GM19023 (cell line): ENCODE results near the gene EPHB1.
A peak's percentile ranks its signal among the peaks of the same experiment; 100 is the strongest.

Experiments used
- ATAC-seq: cut with Tn5 transposase; IDR thresholded peaks from one replicate; pipeline ENCODE4 v1.9.1; 2021; ENCODE audit warnings: mild to moderate bottlenecking, moderate library complexity; ENCODE audit not compliant: unreplicated experiment

The EPHB1 gene

GRCh38 chr3:134874737-134875413 lies 79.8 kb downstream of the EPHB1 start:
- peak; percentile 57 for ATAC-seq

DNA sequence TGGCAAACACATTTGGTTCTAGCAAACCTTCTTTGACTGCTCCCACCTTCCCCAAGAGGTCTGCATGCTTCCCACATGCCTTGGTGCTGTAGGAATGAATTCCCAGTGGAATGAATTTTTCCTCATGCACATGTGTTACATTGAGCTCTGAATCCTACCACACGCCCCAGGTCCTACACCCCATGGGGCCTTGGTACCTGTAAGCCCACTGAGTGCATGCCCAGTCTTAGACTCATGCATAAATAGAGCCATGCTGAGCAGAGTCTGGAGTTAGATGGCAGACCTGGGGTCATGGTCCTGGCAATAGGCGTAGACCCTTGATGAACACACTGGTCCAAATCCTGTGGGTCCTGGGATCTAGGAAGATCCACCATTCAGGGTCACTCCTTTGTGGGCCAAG lies 81.8 kb downstream of the EPHB1 start:
- ATAC-seq: no peak

GRCh38 chr3:134877788-134878187 lies 82.7 kb downstream of the EPHB1 start:
- no peak for ATAC-seq

DNA sequence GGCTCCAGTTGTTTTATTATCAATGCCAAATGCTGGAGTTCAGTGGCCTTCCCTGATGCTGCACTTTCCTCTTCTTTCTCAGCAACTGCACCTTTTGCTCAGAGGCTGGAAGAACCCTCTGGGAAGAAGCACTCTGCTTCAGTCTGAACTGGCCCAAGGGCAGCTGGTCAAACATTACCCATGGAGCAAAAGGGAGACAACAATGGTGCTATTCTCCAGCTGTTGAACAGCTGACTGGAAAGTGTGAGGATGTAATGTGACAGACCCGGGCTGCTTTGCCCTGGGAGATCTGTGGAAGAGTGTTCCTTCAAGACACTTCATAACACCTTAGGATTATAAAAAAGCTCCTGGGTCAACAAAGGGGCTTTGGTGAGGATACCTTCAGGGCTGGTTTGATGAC lies 84.9 kb downstream of the EPHB1 start:
- ATAC-seq: no peak

DNA sequence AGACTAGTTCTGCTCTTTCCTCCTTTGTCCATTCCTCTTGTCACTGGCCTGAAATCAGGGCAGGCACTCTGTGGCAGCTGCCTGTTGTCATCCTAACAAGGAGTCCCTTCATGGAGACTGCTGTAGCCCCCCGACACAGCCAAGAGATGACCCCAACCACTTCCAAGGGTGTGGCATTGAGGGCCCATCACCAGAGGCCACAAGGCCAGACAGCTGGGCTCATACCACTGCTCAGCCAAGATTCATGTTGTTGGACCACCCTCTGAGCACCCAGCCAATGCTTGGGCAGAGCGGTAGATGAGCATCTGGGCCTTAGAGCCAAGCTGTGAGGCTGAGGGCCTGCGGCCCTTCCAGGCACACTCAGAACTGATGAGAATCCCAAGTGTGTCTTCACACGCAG lies 85.4 kb downstream of the EPHB1 start:
- no peak for ATAC-seq

DNA sequence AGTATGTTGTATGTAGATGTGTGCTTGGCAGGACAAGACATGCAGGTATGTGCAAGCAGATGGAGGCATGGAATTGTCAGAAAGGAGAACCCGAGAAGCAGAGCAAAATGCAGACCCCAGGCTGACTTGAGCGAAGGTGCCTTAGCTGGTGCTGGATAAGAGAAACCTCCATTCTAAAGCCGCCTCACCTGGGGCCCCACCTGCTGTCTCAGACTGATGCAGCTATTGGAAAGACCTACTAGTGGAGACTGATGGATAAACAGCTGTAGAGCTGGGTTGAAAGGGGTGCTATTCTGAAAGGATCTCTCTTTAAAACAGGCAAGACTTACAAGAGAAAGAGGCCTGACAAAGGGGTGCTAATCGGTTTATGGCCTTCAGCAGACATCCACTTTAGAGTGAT lies 86.2 kb downstream of the EPHB1 start:
- no peak for ATAC-seq

GRCh38 chr3:134883697-134884385 lies 88.8 kb downstream of the EPHB1 start:
- ATAC-seq: no peak

DNA sequence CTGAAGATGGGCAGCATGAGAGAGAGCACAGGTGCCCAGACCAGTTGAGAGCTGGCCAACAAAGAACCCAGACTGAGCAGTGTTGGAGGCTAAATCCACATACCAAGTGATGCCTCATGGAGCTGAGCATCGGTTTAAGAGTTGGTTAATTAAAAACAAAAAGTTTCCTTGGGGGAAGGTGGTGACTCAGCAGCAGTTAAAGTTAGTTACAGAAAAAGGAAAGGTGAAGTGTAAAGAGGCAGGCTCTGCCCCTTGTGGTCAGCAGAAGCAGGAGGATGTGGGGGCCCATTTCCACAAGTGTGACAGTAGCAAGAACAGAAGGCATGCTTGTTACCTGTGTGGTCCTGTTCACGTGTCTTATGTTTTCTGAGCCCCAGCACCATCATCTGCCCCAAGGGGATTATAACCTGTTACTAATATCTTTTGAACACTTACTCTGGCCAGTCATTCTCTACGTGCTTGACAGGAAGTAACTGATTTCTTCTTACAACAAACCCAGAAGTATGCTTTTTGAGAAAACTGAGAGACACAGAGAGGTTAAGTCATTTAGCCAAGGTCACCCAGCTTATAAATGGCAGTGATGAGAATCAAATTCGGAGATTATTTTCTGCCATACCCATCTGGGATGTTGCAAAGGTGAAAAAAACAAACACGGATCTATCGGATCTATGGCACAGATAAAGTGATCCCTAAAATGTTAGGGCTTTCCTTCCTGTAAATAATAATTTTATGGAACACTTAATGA lies 91.0 kb downstream of the EPHB1 start:
- ATAC-seq: peak; percentile 88

GRCh38 chr3:134886991-134887390 lies 91.9 kb downstream of the EPHB1 start:
- no peak for ATAC-seq

GRCh38 chr3:134887536-134887935 lies 92.5 kb downstream of the EPHB1 start:
- no peak for ATAC-seq

DNA sequence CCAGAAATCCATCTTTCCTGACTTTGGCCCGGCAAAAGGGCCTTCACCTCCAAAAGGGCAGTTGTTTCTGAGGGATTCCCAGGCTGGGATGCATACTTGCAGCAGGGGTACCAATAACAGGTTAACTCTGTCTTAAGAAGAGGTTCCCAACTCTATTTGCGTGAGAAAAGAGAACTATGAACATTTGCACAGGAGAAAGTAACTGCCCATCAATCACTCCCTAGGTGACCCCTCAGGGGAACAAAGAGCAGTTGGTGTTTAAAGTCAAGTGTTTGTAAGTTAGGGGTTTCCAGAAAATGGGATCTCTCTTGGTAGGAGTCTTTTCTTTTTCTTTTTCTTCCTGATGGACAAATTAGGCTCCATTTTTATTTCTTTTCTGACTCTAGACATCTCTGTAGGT lies 97.3 kb downstream of the EPHB1 start:
- ATAC-seq: no peak

- no peak for ATAC-seq
Measured at GRCh38 chr3:134892761-134893160, 97.7 kb downstream of the EPHB1 start.

DNA sequence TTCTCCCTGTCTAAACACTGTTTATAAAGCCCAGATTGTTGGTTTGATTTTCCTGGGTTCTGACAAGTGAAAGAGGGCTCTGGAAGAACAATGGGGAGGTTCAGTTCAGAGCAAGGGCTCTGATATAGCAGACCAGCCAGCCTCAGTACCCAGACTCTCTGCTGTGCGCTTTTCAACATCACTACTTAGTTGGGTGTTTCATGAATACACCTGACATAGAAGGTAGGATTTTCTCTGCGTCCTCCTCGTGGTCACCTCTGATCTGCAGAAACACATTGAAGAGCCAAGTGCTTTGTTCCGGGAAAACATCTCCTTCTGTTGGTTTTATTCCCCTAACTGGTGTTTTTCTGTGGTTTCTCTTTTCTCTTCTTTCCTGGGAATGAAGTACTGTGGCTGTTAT lies 99.5 kb downstream of the EPHB1 start:
- no peak for ATAC-seq

DNA sequence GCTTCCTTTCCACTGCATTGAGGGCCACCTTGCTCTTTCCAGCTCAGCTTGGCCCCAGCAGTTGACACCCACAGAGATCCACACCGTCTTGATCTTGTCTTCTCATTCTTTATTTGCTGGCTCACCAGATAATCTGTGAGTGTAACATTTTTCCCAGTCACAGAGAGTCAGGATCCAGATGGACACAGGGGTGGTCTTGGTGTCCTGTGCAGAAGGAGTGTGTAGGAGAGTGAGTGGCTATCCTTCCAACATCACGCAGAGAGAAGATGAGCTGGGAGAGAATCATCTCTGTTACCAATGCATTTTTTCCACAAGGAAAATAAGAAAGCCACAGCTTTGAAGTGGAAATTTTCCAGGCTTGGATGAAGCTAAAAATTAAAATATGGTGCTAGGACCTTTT lies 100.1 kb downstream of the EPHB1 start:
- no peak for ATAC-seq

GRCh38 chr3:134896141-134896540 lies 101.1 kb downstream of the EPHB1 start:
- ATAC-seq: no peak

DNA sequence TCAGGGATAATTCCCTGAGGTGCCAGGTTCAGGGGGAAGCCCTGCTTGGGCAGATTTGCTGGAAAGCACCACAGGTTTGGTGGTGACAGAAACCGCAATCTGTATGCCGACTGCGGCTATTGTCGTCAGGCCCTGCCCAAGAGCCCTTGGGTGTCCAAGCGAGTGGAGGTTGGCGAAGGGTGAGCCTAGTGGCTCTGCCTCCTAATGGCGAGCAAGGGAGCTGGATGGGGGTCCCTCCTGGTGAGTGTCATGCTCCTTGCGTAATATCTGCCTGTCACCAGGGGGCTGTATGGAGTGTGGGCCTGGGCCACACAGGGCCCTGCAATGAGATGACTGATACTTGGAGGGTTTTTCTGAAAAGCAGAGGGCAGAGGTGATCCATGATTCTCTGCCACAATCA lies 101.6 kb downstream of the EPHB1 start:
- no peak for ATAC-seq

DNA sequence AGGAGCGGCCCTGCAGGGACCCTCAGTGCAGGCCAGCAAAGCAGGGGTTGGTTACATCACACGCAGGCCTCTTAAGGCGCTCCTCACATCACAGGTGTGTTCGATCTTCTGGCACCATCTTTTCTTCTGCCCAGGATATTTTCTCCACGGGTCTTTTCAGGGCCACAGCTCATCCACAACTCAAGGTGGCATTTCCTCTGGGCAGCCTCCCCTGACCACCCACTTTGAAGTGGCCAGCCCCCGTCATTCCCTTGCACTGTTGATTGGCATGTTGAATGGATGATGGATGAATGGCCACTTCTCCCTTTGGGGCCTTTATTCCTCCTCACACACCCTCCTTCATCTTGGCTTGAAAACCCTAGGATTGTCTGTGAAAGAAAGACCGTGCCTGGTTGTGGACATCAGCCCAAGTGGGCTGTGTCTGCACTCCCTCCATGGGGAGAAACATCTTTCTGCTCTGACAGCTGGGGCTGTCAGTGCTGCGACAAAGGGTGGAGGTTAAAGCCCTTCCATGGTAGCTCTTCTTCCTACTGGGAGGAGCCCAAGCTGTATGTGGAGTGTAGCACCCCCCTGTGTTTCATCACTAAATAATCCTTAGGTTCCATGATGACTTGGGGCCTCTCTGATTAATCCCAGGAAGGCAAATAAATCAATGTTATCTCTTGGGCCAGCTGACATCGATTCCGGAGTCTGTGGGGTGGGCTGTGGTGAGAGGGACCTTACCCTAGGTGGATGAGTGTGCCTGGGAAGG lies 102.5 kb downstream of the EPHB1 start:
- ATAC-seq: no peak

GRCh38 chr3:134898181-134898754 lies 103.2 kb downstream of the EPHB1 start:
- no peak for ATAC-seq

GRCh38 chr3:134899786-134900185 lies 104.7 kb downstream of the EPHB1 start:
- ATAC-seq: no peak

GRCh38 chr3:134900482-134900881 lies 105.4 kb downstream of the EPHB1 start:
- ATAC-seq: no peak

DNA sequence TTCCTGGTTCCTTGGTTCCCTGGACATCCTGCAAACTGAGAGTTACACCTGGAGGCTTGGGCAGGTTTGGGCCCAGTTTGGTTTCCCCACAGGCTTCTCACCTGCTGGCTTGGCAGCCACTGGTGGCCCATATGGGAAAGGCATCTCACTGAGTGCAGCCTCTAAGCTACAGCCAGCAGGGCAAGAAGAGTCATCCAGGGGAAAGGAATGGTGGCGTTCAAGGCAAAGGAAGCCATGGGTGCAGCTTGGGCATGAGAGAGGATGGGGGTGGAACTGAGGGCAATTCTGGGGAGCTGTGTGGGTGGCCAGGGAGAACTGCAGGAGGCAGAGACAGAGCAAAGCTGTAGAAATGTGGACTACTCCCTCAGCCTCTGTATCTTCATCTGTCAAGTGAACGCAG lies 106.4 kb downstream of the EPHB1 start:
- no peak for ATAC-seq
